Activated gamma-delta T cell treated with anti-CD3 and anti-CD28 coated beads, Interleukin-2, amount 50 U/mL, for 16 hours (primary cell): ENCODE measurements around the gene TTL.

ENCODE experiments used
- DNase-seq: peaks from one replicate; pipeline ENCODE4 v3.0.0-alpha.2; 2020; ENCODE audit warnings: low read depth

Gene TTL

DNA sequence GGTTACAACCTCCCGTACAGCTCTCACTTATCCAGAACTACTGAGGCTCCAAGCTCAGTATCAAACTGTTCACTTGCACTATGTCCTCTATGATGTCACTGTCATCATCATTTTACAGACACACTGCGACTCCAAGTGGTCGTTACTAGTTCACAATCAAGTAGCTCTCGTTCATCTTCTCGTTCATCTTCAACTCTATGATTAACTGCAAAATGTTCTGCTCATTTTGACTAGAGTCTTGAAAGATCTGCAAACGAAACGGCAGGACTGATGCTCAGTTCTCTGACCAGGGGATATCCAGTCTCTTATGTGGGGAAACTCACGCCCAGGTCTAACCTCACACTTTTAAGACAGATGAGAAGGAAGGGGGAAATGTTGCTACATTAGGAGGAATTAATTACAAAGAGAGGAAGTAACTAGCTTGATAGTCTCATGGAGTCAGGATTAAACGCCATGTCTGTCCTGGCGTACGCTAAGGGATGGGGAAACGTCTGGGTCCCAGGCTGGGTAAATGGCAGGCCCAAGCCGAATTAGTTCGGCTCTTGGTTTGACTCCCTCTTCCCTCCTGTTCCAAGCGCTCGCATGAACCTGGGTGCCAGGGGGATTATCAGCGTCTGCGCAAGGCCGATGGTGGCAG lies 101.7 kb downstream of the TTL start:
- no peak for DNase-seq

- peak; percentile 89 for DNase-seq
These were observed 102.4 kb downstream of the TTL start, which contains the start of gene CHCHD5 for GRCh38 chr2:112584134-112584890. CHCHD5 (plus strand) TSS chr2:112584609; CDS start chr2:112584648, 39 bp downstream.

DNA sequence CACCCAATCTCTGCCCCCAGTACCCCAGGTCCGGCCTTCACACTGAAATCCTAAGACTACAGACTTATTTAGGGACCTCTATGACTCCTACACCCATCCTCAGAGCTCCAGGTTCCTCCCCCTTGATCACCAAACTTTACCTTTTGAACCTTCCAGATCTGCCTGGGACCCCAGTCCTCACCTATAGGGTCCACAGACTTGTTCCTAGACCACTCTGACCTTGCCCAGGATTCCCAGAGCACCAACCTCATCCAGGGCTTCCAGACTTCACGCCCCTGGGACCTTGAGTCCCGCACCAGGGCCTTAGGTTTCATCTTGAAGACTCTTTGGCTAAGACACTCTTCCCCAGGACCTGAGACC lies 102.9 kb downstream of the TTL start:
- DNase-seq = no peak

DNA sequence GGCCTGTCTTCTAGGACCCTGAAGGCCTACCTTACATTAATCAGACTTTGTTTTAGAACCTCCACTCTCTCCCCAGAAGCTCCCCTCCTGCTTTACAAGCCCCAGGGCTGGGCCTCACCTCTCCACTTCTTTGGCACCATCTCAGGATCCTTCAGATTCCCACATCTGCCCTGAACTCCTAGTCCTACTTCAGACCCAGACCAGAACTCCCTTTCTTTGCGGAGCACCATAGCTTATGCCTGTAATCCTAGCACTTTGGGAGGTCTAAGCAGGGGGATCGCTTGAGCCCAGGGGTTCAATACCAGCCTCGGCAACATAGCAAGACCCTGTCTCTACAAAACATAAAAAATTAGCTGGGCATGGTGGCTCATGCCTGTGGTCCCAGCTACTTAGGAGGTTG lies 103.4 kb downstream of the TTL start:
- no peak for DNase-seq

GRCh38 chr2:112585873-112586464 lies 104.0 kb downstream of the TTL start:
- no peak for DNase-seq

- DNase-seq = no peak
These were observed 106.7 kb downstream of the TTL start for GRCh38 chr2:112588611-112589045.
